ENCODE measurements around the gene NLRP12. TPM values are rescaled to one million over a fixed set of nuclear protein-coding genes. Genes with fewer than 3 reads are reported as not detected.
"Not testable (repeated sequence)": the region's sequence is repeated elsewhere in the genome, so short reads cannot be mapped to it uniquely, and the experiment has no call there.

NLRP12 gene
- total RNA-seq, 1 experiment from 2014 or later = not detected

DNA sequence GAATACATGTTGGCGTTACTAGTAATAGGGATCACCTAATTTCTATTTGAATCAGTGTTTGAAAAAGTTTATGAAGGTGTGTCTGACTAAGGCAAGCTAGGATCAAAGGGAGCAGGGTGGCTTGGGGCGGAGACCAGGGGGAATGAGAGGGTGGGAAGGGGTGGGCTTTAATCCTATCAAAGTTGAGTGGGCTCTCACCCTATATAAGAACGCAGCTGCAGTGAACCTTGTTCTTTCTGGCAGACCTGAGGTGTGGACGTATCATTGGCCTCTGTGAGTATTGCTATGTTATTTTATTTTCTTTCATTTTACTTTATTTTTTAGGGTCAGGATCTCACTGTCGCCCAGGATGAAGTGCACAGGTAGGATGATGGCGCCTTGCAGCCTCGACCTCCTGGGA is 37.4 kb downstream of the NLRP12 start:
- ChIA-PET CTCF (interaction anchor here (0.6 to 12.2 kb wide), 3 partner anchors 239 to 1056 kb away, joined by 3 to 146 read pairs (median 3); no protein-coding TSS in a partner anchor), POLR2A (interaction anchor here (0.6 kb wide), 1 partner anchor 197 kb away, joined by 4 read pairs; no protein-coding TSS in a partner anchor)
- Mint-ChIP-seq H3K4me1 (ENCODE audit: insufficient read depth, unreplicated experiment) (no peaks in the 10 kb centered on the region), H3K36me3 (ENCODE audit: insufficient read depth, unreplicated experiment) (no peaks in the 10 kb centered on the region), H3K27me3 (ENCODE audit: insufficient read depth, unreplicated experiment) (no peaks in the 10 kb centered on the region), H3K9me3 (ENCODE audit: unreplicated experiment) (peaks cover 9% of the 10 kb centered on the region), H3K4me3 (ENCODE audit: unreplicated experiment) (no peak overlapping the region), H3K27ac (ENCODE audit: low read depth, unreplicated experiment) (no peak overlapping the region)
- BruUV-seq (replicated peaks) = no TSS peak
- DNase-seq (ENCODE audit: unreplicated experiment) = no peak
- no peak for TF ChIP-seq CTCF (IDR thresholded peaks at IDR 0.05; ENCODE audit: unreplicated experiment)
- intact Hi-C loops (cut with micrococcal nuclease) = no loop called here

- Mint-ChIP-seq H3K36me3 (ENCODE audit: insufficient read depth, unreplicated experiment) (no peaks in the 10 kb centered on the region), H3K27ac (ENCODE audit: low read depth, unreplicated experiment) (no peak overlapping the region), H3K4me3 (ENCODE audit: unreplicated experiment) (no peak overlapping the region), H3K27me3 (ENCODE audit: insufficient read depth, unreplicated experiment) (no peaks in the 10 kb centered on the region), H3K9me3 (ENCODE audit: unreplicated experiment) (peaks cover 14% of the 10 kb centered on the region), H3K4me1 (ENCODE audit: insufficient read depth, unreplicated experiment) (no peaks in the 10 kb centered on the region)
- TF ChIP-seq CTCF (IDR thresholded peaks at IDR 0.05; ENCODE audit: unreplicated experiment) = no peak
- ChIA-PET POLR2A (no interaction called here), CTCF (interaction anchor here (0.6 to 12.2 kb wide), 3 partner anchors 9 to 797 kb away, joined by 3 to 146 read pairs (median 4); no protein-coding TSS in a partner anchor)
- intact Hi-C loops (cut with micrococcal nuclease) = no loop called here
- BruUV-seq (replicated peaks) = no TSS peak
- DNase-seq (ENCODE audit: unreplicated experiment) = no peak
These were observed 38.8 kb downstream of the NLRP12 start for GRCh38 chr19:53785196-53785889.

GRCh38 chr19:53782698-53783097 is 41.4 kb downstream of the NLRP12 start:
- no peak for DNase-seq (ENCODE audit: unreplicated experiment)
- Mint-ChIP-seq H3K27me3 (ENCODE audit: insufficient read depth, unreplicated experiment) (no peaks in the 10 kb centered on the region), H3K9me3 (ENCODE audit: unreplicated experiment) (peaks cover 15% of the 10 kb centered on the region), H3K27ac (ENCODE audit: low read depth, unreplicated experiment) (no peak overlapping the region), H3K36me3 (ENCODE audit: insufficient read depth, unreplicated experiment) (no peaks in the 10 kb centered on the region), H3K4me1 (ENCODE audit: insufficient read depth, unreplicated experiment) (no peaks in the 10 kb centered on the region), H3K4me3 (ENCODE audit: unreplicated experiment) (no peak overlapping the region)
- ChIA-PET POLR2A (no interaction called here), CTCF (interaction anchor here (0.6 to 1.2 kb wide), 4 partner anchors 10 to 1302 kb away, joined by 3 to 5 read pairs (median 3); no protein-coding TSS in a partner anchor)
- BruUV-seq (replicated peaks) = no TSS peak
- intact Hi-C loops (cut with micrococcal nuclease) = no loop called here
- TF ChIP-seq CTCF (IDR thresholded peaks at IDR 0.05; ENCODE audit: unreplicated experiment) = no peak

- POLR2A ChIA-PET; H3K4me1 Mint-ChIP-seq (ENCODE audit: insufficient read depth, unreplicated experiment); H3K36me3 Mint-ChIP-seq (ENCODE audit: insufficient read depth, unreplicated experiment); DNase-seq (ENCODE audit: unreplicated experiment); H3K4me3 Mint-ChIP-seq (ENCODE audit: unreplicated experiment); H3K27me3 Mint-ChIP-seq (ENCODE audit: insufficient read depth, unreplicated experiment); H3K27ac Mint-ChIP-seq (ENCODE audit: low read depth, unreplicated experiment); intact Hi-C loops (cut with micrococcal nuclease); BruUV-seq (replicated peaks); CTCF ChIA-PET: not testable (repeated sequence)
- peaks cover 15% of the 10 kb centered on the region for H3K9me3 Mint-ChIP-seq (ENCODE audit: unreplicated experiment)
These were observed 42.8 kb downstream of the NLRP12 start for GRCh38 chr19:53781332-53781731.

All from MCF 10A (cell line).